Subcutaneous adipose tissue (tissue), 4 donors: Measurements from ENCODE around the gene CHL1. TPM values are rescaled to one million over a fixed set of nuclear protein-coding genes. Genes with fewer than 3 reads are reported as not detected.

Experiments
- total RNA-seq, 4 donors: library from RNA; depleted of rRNA; stranded (reverse); fragments of >200 nt; gene quantifications; one replicate each; pipeline ENCODE4 v1.1.0, GENCODE V29; 2016
- TF ChIP-seq, protein P1 (sequence below): fragments of 450-650 bp; IDR thresholded peaks from one replicate; pipeline ENCODE4 v1.5.1; 2016; ENCODE audit warnings: low read depth, mild to moderate bottlenecking, control low read depth, antibody characterized with exemption, moderate library complexity

The CHL1 gene
- total RNA-seq, 4 donors from 2014 or later, result 34.4 to 173 (median 45.5) TPM

DNA sequence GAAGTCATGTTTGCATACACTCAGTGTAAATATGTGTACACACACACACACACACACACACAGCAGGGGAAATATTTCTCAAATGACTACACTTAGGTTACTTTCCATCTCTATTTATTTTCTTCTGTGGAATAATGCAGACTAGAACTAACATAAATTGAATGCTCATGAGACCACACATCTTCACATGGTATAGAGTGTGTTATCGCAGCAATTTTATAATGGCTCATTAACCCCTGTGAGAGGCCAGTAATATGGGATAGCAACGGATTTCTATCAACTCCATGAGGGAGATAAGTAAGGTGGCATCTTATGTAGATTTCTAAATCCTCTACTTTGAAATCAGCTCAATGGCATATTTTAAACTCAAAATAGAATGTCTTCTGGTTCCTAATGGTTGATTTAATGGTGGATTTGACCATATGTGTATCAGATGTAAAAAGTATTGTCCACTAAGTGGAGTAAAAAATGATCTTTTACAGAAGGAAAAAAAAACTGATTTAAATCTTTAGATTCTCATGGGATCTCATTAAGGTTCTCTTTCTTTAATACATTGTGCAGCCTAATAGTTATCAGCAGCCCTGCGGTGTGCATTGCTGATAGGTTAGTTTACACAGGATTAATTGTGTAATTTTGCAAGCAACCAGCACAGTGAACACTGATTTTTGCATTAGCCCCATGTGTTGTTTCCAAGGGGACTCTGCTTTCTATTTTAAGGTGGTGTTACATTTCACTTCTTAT lies 32.0 kb downstream of the CHL1 start:
- TF ChIP-seq, protein P1, sequence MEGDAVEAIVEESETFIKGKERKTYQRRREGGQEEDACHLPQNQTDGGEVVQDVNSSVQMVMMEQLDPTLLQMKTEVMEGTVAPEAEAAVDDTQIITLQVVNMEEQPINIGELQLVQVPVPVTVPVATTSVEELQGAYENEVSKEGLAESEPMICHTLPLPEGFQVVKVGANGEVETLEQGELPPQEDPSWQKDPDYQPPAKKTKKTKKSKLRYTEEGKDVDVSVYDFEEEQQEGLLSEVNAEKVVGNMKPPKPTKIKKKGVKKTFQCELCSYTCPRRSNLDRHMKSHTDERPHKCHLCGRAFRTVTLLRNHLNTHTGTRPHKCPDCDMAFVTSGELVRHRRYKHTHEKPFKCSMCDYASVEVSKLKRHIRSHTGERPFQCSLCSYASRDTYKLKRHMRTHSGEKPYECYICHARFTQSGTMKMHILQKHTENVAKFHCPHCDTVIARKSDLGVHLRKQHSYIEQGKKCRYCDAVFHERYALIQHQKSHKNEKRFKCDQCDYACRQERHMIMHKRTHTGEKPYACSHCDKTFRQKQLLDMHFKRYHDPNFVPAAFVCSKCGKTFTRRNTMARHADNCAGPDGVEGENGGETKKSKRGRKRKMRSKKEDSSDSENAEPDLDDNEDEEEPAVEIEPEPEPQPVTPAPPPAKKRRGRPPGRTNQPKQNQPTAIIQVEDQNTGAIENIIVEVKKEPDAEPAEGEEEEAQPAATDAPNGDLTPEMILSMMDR, result no peak

DNA sequence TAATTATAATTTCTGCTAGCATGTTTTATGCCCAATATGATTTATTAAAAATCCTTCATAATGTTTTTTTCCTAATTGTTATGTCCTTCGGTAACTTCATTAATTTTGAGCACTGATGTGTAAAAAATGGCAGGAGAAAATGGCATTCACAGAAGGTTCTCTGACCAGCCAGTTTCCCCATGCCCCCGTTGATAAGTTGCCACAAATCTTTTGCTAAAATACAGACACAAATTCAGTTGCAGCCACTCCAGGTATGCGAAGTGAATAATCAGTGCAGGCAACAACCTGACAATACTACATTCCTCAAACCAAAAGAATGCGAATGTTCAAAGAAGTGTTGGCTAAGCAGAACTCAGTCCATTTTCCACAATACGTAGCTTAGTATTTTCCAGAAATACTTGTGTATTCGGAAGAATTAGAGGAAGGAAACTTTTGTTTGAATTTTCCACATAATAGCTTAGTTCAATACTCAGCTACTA lies 32.7 kb downstream of the CHL1 start:
- TF ChIP-seq, protein P1, result no peak

DNA sequence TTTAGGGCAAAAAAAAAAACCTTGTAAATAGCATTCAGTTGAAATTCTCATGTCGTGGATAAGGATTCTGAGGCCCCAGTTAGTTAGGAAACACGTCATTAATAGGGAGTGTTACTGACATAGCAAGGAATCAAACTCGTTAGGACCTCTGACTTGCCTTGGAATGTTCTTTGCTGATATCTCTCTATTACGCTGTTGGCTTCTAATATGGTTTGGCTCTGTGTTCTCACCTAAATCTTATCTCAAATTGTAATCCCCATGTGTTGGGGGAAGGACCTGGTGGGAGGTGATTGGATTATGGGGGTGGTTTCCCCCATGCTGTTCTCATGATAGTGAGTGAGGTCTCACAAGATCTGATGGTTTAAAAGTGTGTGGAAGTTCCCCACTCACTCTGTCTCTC lies 40.3 kb downstream of the CHL1 start:
- TF ChIP-seq, protein P1, result no peak

DNA sequence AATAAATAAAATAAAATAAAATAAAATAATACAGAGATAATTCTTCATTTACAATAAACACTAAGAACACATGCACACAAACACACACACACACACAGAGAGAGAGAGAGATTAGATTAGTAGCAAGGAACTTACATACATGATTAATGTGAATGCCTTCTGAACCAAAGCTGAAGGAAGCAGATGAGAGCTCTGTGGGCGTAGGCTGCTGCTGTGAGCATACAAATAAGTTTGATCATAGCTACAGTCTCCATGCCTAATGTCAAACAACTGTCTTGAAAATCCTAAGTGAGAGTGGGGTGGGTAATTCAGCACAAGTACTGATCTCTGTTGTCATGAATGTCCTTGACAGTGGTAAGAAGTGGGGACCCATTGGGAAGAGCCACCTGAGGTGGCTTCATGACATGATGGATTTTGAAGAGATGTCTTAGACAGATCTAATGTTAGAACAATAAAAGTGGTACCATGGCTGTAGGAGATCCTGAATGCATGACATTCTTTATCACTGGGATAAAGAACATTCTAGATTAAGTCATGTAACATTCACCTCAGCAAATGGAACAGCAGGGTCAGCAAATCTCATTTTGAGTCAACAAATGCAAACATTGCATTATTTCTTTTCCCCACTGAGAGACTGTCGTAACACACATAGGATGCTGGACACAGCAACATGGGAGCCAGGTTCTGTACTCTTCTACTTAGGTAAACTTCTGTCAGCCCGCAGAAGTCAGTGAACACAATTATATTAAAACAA lies 46.2 kb downstream of the CHL1 start:
- TF ChIP-seq, protein P1, result no peak

DNA sequence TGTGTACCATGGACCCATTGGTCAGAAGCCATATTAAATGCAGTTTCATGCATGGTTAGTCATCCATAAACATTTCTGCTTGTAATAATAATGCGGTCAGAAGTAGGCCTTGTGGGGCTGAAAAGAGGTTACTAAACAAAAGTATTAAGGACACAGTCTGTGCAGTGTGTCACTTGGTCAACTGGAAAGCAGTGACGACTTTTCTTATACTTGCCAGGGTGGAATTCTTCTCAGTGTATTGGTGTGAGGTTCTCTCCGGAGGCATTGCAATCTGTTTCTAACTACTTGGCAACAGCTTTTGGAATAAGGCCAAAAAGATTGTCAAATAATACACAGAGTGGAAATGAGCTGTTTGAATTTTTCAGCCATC lies 46.8 kb downstream of the CHL1 start:
- TF ChIP-seq, protein P1, result no peak

DNA sequence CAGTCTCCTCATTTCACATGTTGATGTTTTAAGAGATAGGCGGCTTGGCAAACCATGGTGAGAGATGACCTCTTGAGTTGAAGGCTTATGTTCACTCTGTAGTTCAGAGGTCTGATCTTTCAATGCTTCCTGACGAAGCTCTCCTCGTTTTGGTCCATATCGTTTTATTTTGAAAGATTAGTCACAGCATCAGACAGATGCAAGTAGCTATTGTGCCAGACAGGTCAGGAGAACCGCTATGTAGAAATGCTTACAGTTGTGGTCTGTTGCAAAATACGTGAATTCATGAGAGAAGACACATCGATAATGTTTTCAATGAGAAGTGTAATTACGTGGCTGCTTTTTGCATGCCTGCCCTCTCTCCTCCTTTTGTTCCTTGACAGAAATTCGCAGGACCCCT lies 47.5 kb downstream of the CHL1 start:
- TF ChIP-seq, protein P1, result no peak

DNA sequence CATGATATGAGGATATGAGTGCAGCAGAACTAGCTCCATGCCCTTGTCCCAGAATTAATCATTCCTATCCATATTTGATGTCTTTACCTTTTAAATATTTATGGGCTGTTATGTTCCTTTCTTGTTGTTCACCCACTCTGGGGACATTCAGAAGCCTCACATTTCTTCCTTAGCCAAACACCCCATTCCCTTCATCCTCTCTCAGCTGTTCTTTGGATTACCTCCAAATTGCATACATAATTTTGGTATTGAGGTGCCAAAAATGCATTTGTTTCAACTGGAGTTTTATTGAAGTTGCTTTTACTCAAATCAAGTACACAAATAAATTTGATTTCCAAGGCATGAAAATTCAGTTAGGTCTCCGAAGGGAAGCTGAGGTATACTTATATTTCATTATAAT lies 51.4 kb downstream of the CHL1 start:
- TF ChIP-seq, protein P1, result no peak
